CD14-positive monocyte (primary cell): ENCODE measurements around the gene SPRR1B. TPM values are rescaled to one million over a fixed set of nuclear protein-coding genes. Genes with fewer than 3 reads are reported as not detected.

Source experiments
- DNase-seq, 3 donors: peaks; one replicate each; pipeline ENCODE4 v3.0.0-alpha.2; 2011 to 2022
- H2AFZ ChIP-seq: 2 replicates; pipeline ENCODE4 v1.6.0; 2012; ENCODE audit warnings: mild to moderate bottlenecking, low read depth, low read length, inconsistent platforms; ENCODE audit not compliant: insufficient read depth, poor library complexity, severe bottlenecking
- H3K27ac ChIP-seq, 2 donors: 1 replicate in 1 of 2; 2 replicates in 1 of 2; pipeline ENCODE4 v1.5.1; 2012 to 2013; ENCODE audit warnings: low read length in 2 of 2, control low read depth in 1 of 2, inconsistent platforms in 1 of 2, low read depth in 1 of 2, mild to moderate bottlenecking in 1 of 2
- H3K27me3 ChIP-seq, 2 donors: one replicate each; pipeline versions ENCODE4 v1.6.0 to v1.6.1; 2011 to 2013; ENCODE audit warnings: low read length in 2 of 2; ENCODE audit not compliant: control insufficient read depth in 2 of 2, insufficient read depth in 2 of 2
- H3K36me3 ChIP-seq, 2 donors: replicated peaks in 1 of 2; 1 replicate in 1 of 2; 2 replicates in 1 of 2; pipeline versions ENCODE4 v1.5.1 to v1.6.1; 2012 to 2013; ENCODE audit warnings: low read length in 2 of 2, control low read depth in 1 of 2, inconsistent platforms in 1 of 2, mild to moderate bottlenecking in 1 of 2; ENCODE audit not compliant: insufficient read depth in 2 of 2, control insufficient read depth in 1 of 2
- H3K4me1 ChIP-seq, 2 donors: 1 replicate in 1 of 2; 2 replicates in 1 of 2; pipeline versions ENCODE4 v1.5.1 to v1.6.1; 2012 to 2013; ENCODE audit warnings: low read length in 2 of 2, control low read depth in 1 of 2, inconsistent platforms in 1 of 2, mild to moderate bottlenecking in 1 of 2, moderate library complexity in 1 of 2; ENCODE audit not compliant: insufficient read depth in 2 of 2, control insufficient read depth in 1 of 2
- H3K4me2 ChIP-seq: replicated peaks from 2 replicates; pipeline ENCODE3; 2012; ENCODE audit warnings: low read length, moderate library complexity, mild to moderate bottlenecking; ENCODE audit not compliant: poor library complexity, severe bottlenecking; ENCODE audit errors: extremely low read depth
- H3K4me3 ChIP-seq, 3 experiments: fragments of 200-600 bp in 1 of 3; sonication (generic) in 1 of 3; replicated peaks in 1 of 3; 1 replicate in 2 of 3; 2 replicates in 1 of 3; pipeline ENCODE4 v1.5.1; 2011 to 2013; ENCODE audit warnings: low read length in 3 of 3, mild to moderate bottlenecking in 3 of 3, control low read depth in 2 of 3, low read depth in 2 of 3, inconsistent platforms in 1 of 3, moderate library complexity in 1 of 3
- H3K79me2 ChIP-seq: 2 replicates; pipeline ENCODE4 v1.6.0; 2012; ENCODE audit warnings: mild to moderate bottlenecking, control low read depth, inconsistent platforms, low read length, moderate library complexity; ENCODE audit not compliant: insufficient read depth
- H3K9ac ChIP-seq: 2 replicates; pipeline ENCODE4 v1.6.0; 2017; ENCODE audit warnings: low read length, mild to moderate bottlenecking; ENCODE audit not compliant: insufficient read depth, poor library complexity, severe bottlenecking
- H3K9me3 ChIP-seq, 2 donors: replicated peaks in 1 of 2; 1 replicate in 1 of 2; 2 replicates in 1 of 2; pipeline versions ENCODE4 v1.5.1 to v1.6.1; 2012 to 2013; ENCODE audit warnings: low read length in 2 of 2, control low read depth in 1 of 2; ENCODE audit not compliant: control insufficient read depth in 1 of 2, insufficient read depth in 1 of 2
- H4K20me1 ChIP-seq: 2 replicates; pipeline ENCODE4 v1.6.0; 2012; ENCODE audit warnings: mild to moderate bottlenecking, low read length, control low read depth, moderate library complexity; ENCODE audit not compliant: insufficient read depth
- H3K27ac Mint-ChIP-seq, 7 donors: one replicate each; pipeline ENCODE4 v1.8.0; 2020; ENCODE audit warnings: mild to moderate bottlenecking in 7 of 7, mixed read lengths in 7 of 7, moderate library complexity in 6 of 7, inconsistent platforms in 2 of 7
- H3K27me3 Mint-ChIP-seq, 3 donors: one replicate each; pipeline ENCODE4 v1.8.0; 2021 to 2022; ENCODE audit warnings: low read depth in 3 of 3, mild to moderate bottlenecking in 3 of 3, mixed read lengths in 3 of 3, moderate library complexity in 3 of 3, inconsistent platforms in 1 of 3
- H3K36me3 Mint-ChIP-seq, 2 donors: one replicate each; pipeline ENCODE4 v1.8.0; 2020; ENCODE audit warnings: mixed read lengths in 2 of 2, inconsistent platforms in 1 of 2, mild to moderate bottlenecking in 1 of 2
- H3K4me1 Mint-ChIP-seq: one replicate; pipeline ENCODE4 v1.8.0; 2020; ENCODE audit warnings: mild to moderate bottlenecking, mixed read lengths
- H3K4me3 Mint-ChIP-seq, 2 donors: one replicate each; pipeline ENCODE4 v1.8.0; 2020; ENCODE audit warnings: mild to moderate bottlenecking in 2 of 2, mixed read lengths in 2 of 2, moderate library complexity in 1 of 2
- H3K9me3 Mint-ChIP-seq, 7 donors: one replicate each; pipeline ENCODE4 v1.8.0; 2020 to 2022; ENCODE audit warnings: mixed read lengths in 7 of 7, mild to moderate bottlenecking in 6 of 7, moderate library complexity in 6 of 7, inconsistent platforms in 2 of 7
- WGBS: methylation state at CpG from one replicate; pipeline ENCODE4 v1.1.5; 2013; ENCODE audit warnings: missing lambda C conversion rate; ENCODE audit not compliant: insufficient coverage; 5-methylcytosine and 5-hydroxymethylcytosine counted together
- intact Hi-C, 2 donors: fragments of 100-400 bp; cut with micrococcal nuclease; formaldehyde crosslinking; loops; one replicate each; pipeline versions ENCODE4 v1.15.0 to v1.15.1; 2023
- polyA plus RNA-seq, 3 donors: library from polyadenylated mRNA; depleted of rRNA in 1 of 3; unstranded in 2 of 3; stranded (reverse) in 1 of 3; fragments of 300-500 nt in 2 of 3; fragments of >200 nt in 1 of 3; fragmentation: Illumina TruSeq in 2 of 3; gene quantifications; 1 replicate in 2 of 3; 2 replicates in 1 of 3; pipeline ENCODE4 v1.2.3, GENCODE V29; 2012 to 2021
- TF ChIP-seq, protein P1 (sequence below): fragments of 200-600 bp; IDR thresholded peaks from one replicate; pipeline ENCODE4 v1.8.0; 2022; ENCODE audit warnings: antibody characterized with exemption, mild to moderate bottlenecking

Gene SPRR1B
- polyA plus RNA-seq, 3 donors = not detected

DNA sequence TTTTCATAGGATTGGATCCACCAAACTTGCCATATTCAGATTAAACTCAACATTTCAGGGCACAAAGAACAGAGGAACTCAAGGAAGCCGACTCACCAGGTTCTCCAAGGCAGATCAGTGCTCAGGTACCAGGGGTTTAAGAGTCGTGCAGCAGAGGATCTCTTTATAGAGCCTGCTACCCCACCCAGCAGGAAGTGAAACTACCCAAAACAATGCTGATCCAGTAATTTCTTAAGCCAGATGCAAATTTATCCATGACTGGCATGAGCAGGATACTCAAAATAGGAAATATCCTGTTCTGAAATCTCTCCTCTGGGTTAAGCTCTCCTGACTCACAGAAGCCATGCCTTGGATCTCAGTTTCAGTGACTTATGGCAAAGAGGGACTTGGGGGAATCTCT lies 26.4 kb downstream of the SPRR1B start, which contains the start of gene SPRR2A:
Gene SPRR2A, minus strand, starts transcription at position 138 of the 400 bp plus-strand sequence. CDS start 777 bp downstream, outside the sequence.
- Histone ChIP-seq H4K20me1 (no peaks in the 10 kb centered on the region), H3K4me2 (no peak within 1 kb of the TSS), H3K27ac (no peak within 1 kb of the TSS), H3K9ac (no peak within 1 kb of the TSS), H3K36me3 (no peaks in the 10 kb centered on the region), H3K4me1 (no peaks in the 10 kb centered on the region), H3K9me3 (no peaks in the 10 kb centered on the region), H3K4me3 (no peak within 1 kb of the TSS), H3K27me3 (peaks cover 0 to 2% of the 10 kb centered on the region in 2 donors), H2AFZ (no peak within 1 kb of the TSS), H3K79me2 (no peaks in the 10 kb centered on the region)
- Mint-ChIP-seq H3K4me1 (no peaks in the 10 kb centered on the region), H3K27ac (no peak within 1 kb of the TSS), H3K36me3 (no peaks in the 10 kb centered on the region), H3K9me3 (peaks cover 0 to 2% (median 0%) of the 10 kb centered on the region in 7 donors), H3K27me3 (peaks cover 3 to 24% (median 4%) of the 10 kb centered on the region in 3 donors), H3K4me3 (no peak within 1 kb of the TSS)
- DNase-seq = no peak
- TF ChIP-seq, protein P1, sequence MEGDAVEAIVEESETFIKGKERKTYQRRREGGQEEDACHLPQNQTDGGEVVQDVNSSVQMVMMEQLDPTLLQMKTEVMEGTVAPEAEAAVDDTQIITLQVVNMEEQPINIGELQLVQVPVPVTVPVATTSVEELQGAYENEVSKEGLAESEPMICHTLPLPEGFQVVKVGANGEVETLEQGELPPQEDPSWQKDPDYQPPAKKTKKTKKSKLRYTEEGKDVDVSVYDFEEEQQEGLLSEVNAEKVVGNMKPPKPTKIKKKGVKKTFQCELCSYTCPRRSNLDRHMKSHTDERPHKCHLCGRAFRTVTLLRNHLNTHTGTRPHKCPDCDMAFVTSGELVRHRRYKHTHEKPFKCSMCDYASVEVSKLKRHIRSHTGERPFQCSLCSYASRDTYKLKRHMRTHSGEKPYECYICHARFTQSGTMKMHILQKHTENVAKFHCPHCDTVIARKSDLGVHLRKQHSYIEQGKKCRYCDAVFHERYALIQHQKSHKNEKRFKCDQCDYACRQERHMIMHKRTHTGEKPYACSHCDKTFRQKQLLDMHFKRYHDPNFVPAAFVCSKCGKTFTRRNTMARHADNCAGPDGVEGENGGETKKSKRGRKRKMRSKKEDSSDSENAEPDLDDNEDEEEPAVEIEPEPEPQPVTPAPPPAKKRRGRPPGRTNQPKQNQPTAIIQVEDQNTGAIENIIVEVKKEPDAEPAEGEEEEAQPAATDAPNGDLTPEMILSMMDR = no peak
- intact Hi-C loops = no loop called here
- WGBS = 70% methylated on average over 2 of the region's 2 CpGs

DNA sequence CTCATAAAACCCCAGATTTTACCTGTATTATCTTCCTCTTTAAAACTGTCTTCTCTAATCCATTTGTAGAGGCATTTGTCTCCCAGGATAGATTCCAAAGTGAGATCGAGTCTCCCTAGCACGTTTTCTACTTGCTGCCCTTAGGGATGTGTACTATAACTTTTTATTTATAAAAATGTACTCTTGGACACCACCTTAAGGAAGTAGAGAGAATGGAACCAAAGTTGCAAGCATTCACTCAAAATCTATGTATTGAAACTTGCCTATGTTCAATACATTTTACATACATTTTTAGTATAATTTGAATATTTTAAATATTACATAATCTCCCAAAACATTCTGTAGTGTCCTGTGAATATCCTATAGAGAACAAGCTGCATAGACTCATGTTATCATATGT lies 27.2 kb downstream of the SPRR1B start:
- H3K27ac Mint-ChIP-seq = no peak overlapping the region
- H3K27me3 Mint-ChIP-seq = peaks cover 5 to 26% (median 5%) of the 10 kb centered on the region in 3 donors

More for the DNA sequence above, 27.2 kb downstream of the SPRR1B start:
- Histone ChIP-seq H3K4me2 (no peak overlapping the region), H4K20me1 (no peaks in the 10 kb centered on the region), H2AFZ (no peak overlapping the region), H3K79me2 (no peaks in the 10 kb centered on the region), H3K4me1 (no peaks in the 10 kb centered on the region), H3K27ac (no peak overlapping the region), H3K4me3 (no peak overlapping the region), H3K36me3 (no peaks in the 10 kb centered on the region), H3K9me3 (no peaks in the 10 kb centered on the region), H3K27me3 (peaks cover 0 to 2% of the 10 kb centered on the region in 2 donors), H3K9ac (no peak overlapping the region)
- no peak for DNase-seq
- TF ChIP-seq, protein P1 = no peak
- intact Hi-C loops = no loop called here
- no CpG with 5 or more reads among the region's 2 CpGs for WGBS
- no peaks in the 10 kb centered on the region for H3K4me1 Mint-ChIP-seq
- no peak overlapping the region for H3K4me3 Mint-ChIP-seq
- H3K9me3 Mint-ChIP-seq = peaks cover 0 to 2% (median 0%) of the 10 kb centered on the region in 7 donors
- H3K36me3 Mint-ChIP-seq = no peaks in the 10 kb centered on the region
